Common myeloid progenitor, CD34-positive (primary cell): ENCODE data around the gene RSF1.

Source experiments
- CTCF ChIA-PET: fragments of 350-600 bp; sonication (Branson Sonifier 250); formaldehyde crosslinking; loops from one replicate; lab custom pipeline; 2021; ENCODE audit warnings: antibody characterized with exemption; lab: Charles Lee
- POLR2A ChIA-PET: fragments of 350-600 bp; sonication (Branson Sonifier 250); formaldehyde crosslinking; loops from one replicate; lab custom pipeline; 2021; ENCODE audit warnings: antibody characterized with exemption; lab: Charles Lee
- DNase-seq, 3 donors: peaks; one replicate each; pipeline versions ENCODE4 v3.0.0 to v3.0.0-alpha.2; 2013
- H3K27ac ChIP-seq, 2 experiments: 1 replicate in 1 of 2; 2 replicates in 1 of 2; pipeline ENCODE4 v1.7.0; 2013; ENCODE audit warnings: inconsistent platforms in 2 of 2, low read length in 2 of 2, mild to moderate bottlenecking in 2 of 2, low read depth in 1 of 2, moderate library complexity in 1 of 2; ENCODE audit not compliant: severe bottlenecking in 2 of 2, insufficient read depth in 1 of 2, poor library complexity in 1 of 2
- H3K27me3 ChIP-seq, 5 experiments: replicated peaks in 2 of 5; 1 replicate in 3 of 5; 2 replicates in 2 of 5; pipeline versions ENCODE4 v1.6.1 to v1.7.0; 2013; ENCODE audit warnings: low read length in 4 of 5, mild to moderate bottlenecking in 2 of 5, moderate library complexity in 2 of 5, inconsistent platforms in 1 of 5; ENCODE audit not compliant: insufficient read depth in 5 of 5, control insufficient read depth in 4 of 5
- H3K36me3 ChIP-seq, 4 experiments: 1 replicate in 2 of 4; 2 replicates in 2 of 4; pipeline versions ENCODE4 v1.6.1 to v1.7.0; 2013; ENCODE audit warnings: low read length in 3 of 4, control low read depth in 1 of 4, mild to moderate bottlenecking in 1 of 4; ENCODE audit not compliant: control insufficient read depth in 4 of 4, insufficient read depth in 4 of 4
- H3K4me1 ChIP-seq, 4 experiments: 1 replicate in 3 of 4; 2 replicates in 1 of 4; pipeline versions ENCODE4 v1.6.1 to v1.7.1; 2013; ENCODE audit warnings: low read length in 3 of 4, mild to moderate bottlenecking in 3 of 4, control low read depth in 1 of 4, inconsistent platforms in 1 of 4, moderate library complexity in 1 of 4; ENCODE audit not compliant: control insufficient read depth in 4 of 4, insufficient read depth in 4 of 4; ENCODE audit errors: control extremely low read depth in 1 of 4
- H3K4me3 ChIP-seq, 7 experiments: 1 replicate in 4 of 7; 2 replicates in 3 of 7; pipeline versions ENCODE4 v1.5.1 to v1.7.0; 2013; ENCODE audit warnings: mild to moderate bottlenecking in 7 of 7, low read length in 6 of 7, moderate library complexity in 6 of 7, inconsistent platforms in 2 of 7, low read depth in 2 of 7, control low read depth in 1 of 7; ENCODE audit not compliant: insufficient read depth in 4 of 7, control insufficient read depth in 1 of 7; ENCODE audit errors: extremely low read depth in 1 of 7
- H3K9me3 ChIP-seq, 5 experiments: 1 replicate in 4 of 5; 2 replicates in 1 of 5; pipeline versions ENCODE4 v1.6.1 to v1.7.1; 2013; ENCODE audit warnings: low read length in 4 of 5, mild to moderate bottlenecking in 2 of 5, inconsistent platforms in 1 of 5, low read depth in 1 of 5, moderate library complexity in 1 of 5; ENCODE audit not compliant: control insufficient read depth in 4 of 5, insufficient read depth in 2 of 5; ENCODE audit errors: control extremely low read depth in 1 of 5
- WGBS: methylation state at CpG from one replicate; pipeline ENCODE4 v1.1.5; 2013; ENCODE audit not compliant: insufficient coverage; 5-methylcytosine and 5-hydroxymethylcytosine counted together

The RSF1 gene

GRCh38 chr11:77806993-77807392 lies 13.5 kb downstream of the RSF1 start:
- no peak overlapping the region for H3K4me3 ChIP-seq
- ChIA-PET POLR2A (no interaction called here), CTCF (interaction anchor here (1.1 kb wide), 1 partner anchor 10 kb away, joined by 4 read pairs; no protein-coding TSS in a partner anchor)
- 83% methylated on average over 2 of the region's 2 CpGs for WGBS
- H3K27me3 ChIP-seq = no peaks in the 10 kb centered on the region
- H3K36me3 ChIP-seq = peaks cover 0 to 11% (median 6%) of the 10 kb centered on the region in 4 experiments
- no peaks in the 10 kb centered on the region for H3K4me1 ChIP-seq
- no peak overlapping the region for H3K27ac ChIP-seq
- peaks cover 0 to 2% (median 0%) of the 10 kb centered on the region in 5 experiments for H3K9me3 ChIP-seq
- no peak for DNase-seq

DNA sequence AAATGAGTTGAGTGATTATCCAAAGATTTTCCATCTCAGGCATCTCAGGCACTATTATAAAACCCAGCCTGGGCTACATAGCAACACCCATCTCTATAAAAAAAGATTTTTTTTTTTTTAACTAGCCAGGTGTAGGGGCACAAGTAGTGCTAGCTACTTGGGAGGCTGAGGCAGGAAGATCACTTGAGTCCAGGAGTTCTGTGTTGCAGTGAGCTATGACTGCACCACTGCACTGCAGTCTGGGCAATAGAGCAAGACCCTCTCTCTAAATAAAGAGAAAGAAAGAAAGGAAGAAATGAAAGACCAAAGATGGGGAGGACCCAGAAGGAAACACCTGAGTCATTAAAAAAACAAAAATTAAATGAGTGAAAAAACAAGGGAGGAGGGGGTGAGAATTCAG lies 14.1 kb downstream of the RSF1 start:
- Histone ChIP-seq H3K4me3 (no peak overlapping the region), H3K27ac (no peak overlapping the region), H3K36me3 (peaks cover 0 to 8% (median 5%) of the 10 kb centered on the region in 4 experiments), H3K27me3 (no peaks in the 10 kb centered on the region), H3K4me1 (no peaks in the 10 kb centered on the region), H3K9me3 (peaks cover 0 to 2% (median 0%) of the 10 kb centered on the region in 5 experiments)
- no peak for DNase-seq
- POLR2A ChIA-PET = no interaction called here
- CTCF ChIA-PET = interaction anchor here (1.1 kb wide), 1 partner anchor 11 kb away, joined by 4 read pairs; no protein-coding TSS in a partner anchor

GRCh38 chr11:77801477-77801876 lies 19.0 kb downstream of the RSF1 start:
- WGBS = 93% methylated on average over 2 of the region's 3 CpGs
- CTCF ChIA-PET = interaction anchor here (0.8 to 1.4 kb wide), 3 partner anchors 11 to 19 kb away, joined by 3 to 5 read pairs (median 3); partner anchors contain the start of gene RSF1
- Histone ChIP-seq H3K36me3 (peaks cover 0 to 2% (median under 1%) of the 10 kb centered on the region in 4 experiments), H3K4me3 (no peak overlapping the region), H3K9me3 (peaks cover 0 to 3% (median 0%) of the 10 kb centered on the region in 5 experiments), H3K27me3 (no peaks in the 10 kb centered on the region), H3K4me1 (peaks cover 0 to 2% (median 0%) of the 10 kb centered on the region in 4 experiments), H3K27ac (peak overlapping the region in 1 of 2 experiments; percentile 11)
- no peak for DNase-seq
- POLR2A ChIA-PET = no interaction called here

- POLR2A ChIA-PET = interaction anchor here (0.6 kb wide), 1 partner anchor 32 kb away, joined by 4 read pairs; no protein-coding TSS in a partner anchor
- Histone ChIP-seq H3K36me3 (peaks cover 0 to 2% (median 0%) of the 10 kb centered on the region in 4 experiments), H3K4me1 (peaks cover 0 to 2% (median 0%) of the 10 kb centered on the region in 4 experiments), H3K4me3 (no peak overlapping the region), H3K9me3 (peaks cover 0 to 3% (median 0%) of the 10 kb centered on the region in 5 experiments), H3K27ac (no peak overlapping the region), H3K27me3 (no peaks in the 10 kb centered on the region)
- no peak for DNase-seq
- CTCF ChIA-PET = interaction anchor here (0.8 to 1.4 kb wide), 4 partner anchors 11 to 20 kb away, joined by 3 to 5 read pairs (median 3); partner anchors contain the start of gene RSF1
Measured at GRCh38 chr11:77800449-77800848, 20.1 kb downstream of the RSF1 start.

- CTCF ChIA-PET = interaction anchor here (1.0 kb wide), 1 partner anchor 16 kb away, joined by 3 read pairs; no protein-coding TSS in a partner anchor
- Histone ChIP-seq H3K27me3 (no peaks in the 10 kb centered on the region), H3K4me1 (peaks cover 0 to 2% (median 0%) of the 10 kb centered on the region in 4 experiments), H3K9me3 (peaks cover 0 to 3% (median 0%) of the 10 kb centered on the region in 5 experiments), H3K4me3 (no peak overlapping the region), H3K27ac (no peak overlapping the region), H3K36me3 (peaks cover 0 to 2% (median 0%) of the 10 kb centered on the region in 4 experiments)
- POLR2A ChIA-PET = interaction anchor here (0.6 kb wide), 1 partner anchor 561 kb away, joined by 6 read pairs; no protein-coding TSS in a partner anchor
- DNase-seq = no peak
- no CpG with 5 or more reads among the region's 3 CpGs for WGBS
Measured at GRCh38 chr11:77799338-77799737, 21.2 kb downstream of the RSF1 start.

DNA sequence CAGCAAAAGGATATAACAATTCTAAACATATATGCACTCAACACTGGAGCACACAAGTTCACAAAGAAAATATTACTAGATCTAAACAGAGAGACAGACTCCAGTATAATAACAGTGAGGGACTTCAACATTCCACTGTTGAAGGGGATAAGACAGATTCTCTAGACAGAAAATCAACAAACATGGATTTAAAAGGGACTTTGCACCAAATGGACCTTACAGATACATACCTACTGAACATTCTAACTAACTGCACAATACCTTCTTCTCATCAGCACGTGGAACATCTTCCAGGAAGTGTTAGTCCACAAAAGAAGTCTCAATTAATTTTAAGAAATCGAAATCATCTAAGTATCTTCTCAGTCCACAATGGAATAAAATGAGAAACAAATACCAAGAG lies 26.6 kb downstream of the RSF1 start:
- POLR2A ChIA-PET = no interaction called here

GRCh38 chr11:77791301-77791700 lies 29.2 kb downstream of the RSF1 start:
- Histone ChIP-seq H3K27ac (no peak overlapping the region), H3K36me3 (peaks cover 7 to 24% (median 14%) of the 10 kb centered on the region in 4 experiments), H3K4me3 (no peak overlapping the region), H3K9me3 (peaks cover 3 to 22% (median 12%) of the 10 kb centered on the region in 5 experiments), H3K27me3 (no peaks in the 10 kb centered on the region), H3K4me1 (no peaks in the 10 kb centered on the region)
- ChIA-PET POLR2A (no interaction called here), CTCF (interaction anchor here (1.6 kb wide), 1 partner anchor 15 kb away, joined by 4 read pairs; no protein-coding TSS in a partner anchor)
- WGBS = 93% methylated on average over 2 of the region's 4 CpGs
- DNase-seq = no peak

More for the DNA sequence above, 26.6 kb downstream of the RSF1 start:
- no peaks in the 10 kb centered on the region for H3K27me3 ChIP-seq
- 100% methylated on average over 2 of the region's 2 CpGs for WGBS
- peaks cover 7 to 26% (median 14%) of the 10 kb centered on the region in 4 experiments for H3K36me3 ChIP-seq
- peaks cover 3 to 25% (median 12%) of the 10 kb centered on the region in 5 experiments for H3K9me3 ChIP-seq
- H3K4me1 ChIP-seq = no peaks in the 10 kb centered on the region
- DNase-seq = no peak
- H3K4me3 ChIP-seq = no peak overlapping the region
- CTCF ChIA-PET = no interaction called here
- no peak overlapping the region for H3K27ac ChIP-seq
